Tibial nerve (tissue), 4 donors: ENCODE measurements around the gene NRXN2.

ENCODE experiments used
- EP300 ChIP-seq, 2 donors: sonication (generic); formaldehyde crosslinking; IDR thresholded peaks; one replicate each; pipeline ENCODE4 v1.6.1; 2017; ENCODE audit warnings: antibody characterized with exemption in 2 of 2, mild to moderate bottlenecking in 1 of 2
- POLR2A ChIP-seq, 2 donors: fragments of 450-650 bp; IDR thresholded peaks; one replicate each; pipeline ENCODE4 v1.6.1; 2017; ENCODE audit warnings: antibody characterized with exemption in 2 of 2, mild to moderate bottlenecking in 2 of 2, moderate library complexity in 2 of 2
- TF ChIP-seq, protein P1 (sequence below), 5 experiments: fragments of 200-600 bp in 3 of 5; fragments of 450-650 bp in 2 of 5; sonication (generic) in 3 of 5; IDR thresholded peaks; one replicate each; pipeline ENCODE4 v1.5.1; 2016 to 2019; ENCODE audit warnings: antibody characterized with exemption in 5 of 5, mild to moderate bottlenecking in 3 of 5, moderate library complexity in 2 of 5

DNA sequence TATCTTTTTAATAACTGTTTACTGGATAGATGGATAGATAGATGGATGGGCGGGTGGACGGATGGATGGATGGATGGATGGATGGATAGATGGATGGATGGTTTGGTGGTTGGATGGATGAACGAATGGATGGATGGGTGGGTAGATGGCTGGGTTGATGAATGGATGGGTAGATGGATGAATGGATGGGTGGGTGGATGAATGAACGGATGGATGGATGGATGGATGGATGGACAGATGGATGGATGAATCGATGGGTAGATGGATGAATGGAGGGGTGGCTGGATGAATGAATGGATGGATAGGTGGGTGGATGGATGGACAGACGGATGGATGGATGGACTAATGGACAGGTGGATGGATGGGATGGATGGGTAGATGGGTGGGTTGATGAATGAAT lies 145.8 kb downstream of the NRXN2 start:
- TF ChIP-seq POLR2A (IDR thresholded peaks at IDR 0.05) = no peak
- TF ChIP-seq, protein P1, sequence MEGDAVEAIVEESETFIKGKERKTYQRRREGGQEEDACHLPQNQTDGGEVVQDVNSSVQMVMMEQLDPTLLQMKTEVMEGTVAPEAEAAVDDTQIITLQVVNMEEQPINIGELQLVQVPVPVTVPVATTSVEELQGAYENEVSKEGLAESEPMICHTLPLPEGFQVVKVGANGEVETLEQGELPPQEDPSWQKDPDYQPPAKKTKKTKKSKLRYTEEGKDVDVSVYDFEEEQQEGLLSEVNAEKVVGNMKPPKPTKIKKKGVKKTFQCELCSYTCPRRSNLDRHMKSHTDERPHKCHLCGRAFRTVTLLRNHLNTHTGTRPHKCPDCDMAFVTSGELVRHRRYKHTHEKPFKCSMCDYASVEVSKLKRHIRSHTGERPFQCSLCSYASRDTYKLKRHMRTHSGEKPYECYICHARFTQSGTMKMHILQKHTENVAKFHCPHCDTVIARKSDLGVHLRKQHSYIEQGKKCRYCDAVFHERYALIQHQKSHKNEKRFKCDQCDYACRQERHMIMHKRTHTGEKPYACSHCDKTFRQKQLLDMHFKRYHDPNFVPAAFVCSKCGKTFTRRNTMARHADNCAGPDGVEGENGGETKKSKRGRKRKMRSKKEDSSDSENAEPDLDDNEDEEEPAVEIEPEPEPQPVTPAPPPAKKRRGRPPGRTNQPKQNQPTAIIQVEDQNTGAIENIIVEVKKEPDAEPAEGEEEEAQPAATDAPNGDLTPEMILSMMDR (IDR thresholded peaks at IDR 0.05) = no peak
- TF ChIP-seq EP300 (IDR thresholded peaks at IDR 0.05) = no peak
